Body of pancreas (tissue), 4 donors: ENCODE results near the gene PRMT5. TPM values are rescaled to one million over a fixed set of nuclear protein-coding genes. Genes with fewer than 3 reads are reported as not detected.

ENCODE experiments used
- ATAC-seq: fragments of 150-250 bp; one replicate; pipeline ENCODE4 v1.9.1; 2016
- DNase-seq, 4 donors: peaks; one replicate each; pipeline ENCODE4 v3.0.0-alpha.2; 2019
- H3K27ac ChIP-seq, 4 donors: fragments of 200-600 bp; sonication (generic); 1 replicate in 3 of 4; 2 replicates in 1 of 4; pipeline versions ENCODE4 v1.5.1 to v1.6.1; 2016 to 2019; ENCODE audit warnings: mild to moderate bottlenecking in 1 of 4, mixed read lengths in 1 of 4, moderate library complexity in 1 of 4
- H3K27me3 ChIP-seq, 2 donors: fragments of 200-600 bp; sonication (generic); one replicate each; pipeline ENCODE4 v1.6.0; 2016; ENCODE audit warnings: mild to moderate bottlenecking in 1 of 2
- H3K36me3 ChIP-seq, 2 donors: fragments of 200-600 bp; sonication (generic); replicated peaks in 1 of 2; 2 replicates each; pipeline ENCODE4 v1.5.1; 2016; ENCODE audit warnings: low read depth in 2 of 2; ENCODE audit not compliant: insufficient read depth in 1 of 2
- H3K4me1 ChIP-seq: fragments of 200-600 bp; sonication (generic); one replicate; pipeline ENCODE4 v1.6.0; 2016
- H3K4me3 ChIP-seq, 2 donors: fragments of 200-600 bp; sonication (generic); 1 replicate in 1 of 2; 2 replicates in 1 of 2; pipeline ENCODE4 v1.5.1; 2016 to 2019
- H3K9me3 ChIP-seq, 3 donors: fragments of 200-600 bp; sonication (generic); 1 replicate in 2 of 3; 2 replicates in 1 of 3; pipeline ENCODE4 v1.5.1; 2016
- POLR2A ChIP-seq, 3 donors: fragments of 450-650 bp; IDR thresholded peaks; one replicate each; pipeline ENCODE4 v1.6.1; 2016; ENCODE audit warnings: antibody characterized with exemption in 3 of 3, mild to moderate bottlenecking in 2 of 3
- WGBS, 2 donors: methylation state at CpG; one replicate each; pipeline ENCODE4 v1.1.5; 2017; 5-methylcytosine and 5-hydroxymethylcytosine counted together
- intact Hi-C: fragments of 100-400 bp; cut with DNase I; formaldehyde crosslinking; loops from one replicate; pipeline ENCODE4 v1.15.1; 2023
- total RNA-seq, 2 donors: library from RNA; depleted of rRNA; stranded (reverse); fragments of >200 nt; gene quantifications; one replicate each; pipeline ENCODE4 v1.1.0, GENCODE V29; 2016
- TF ChIP-seq, protein P1 (sequence below), 7 experiments: fragments of 450-650 bp in 4 of 7; fragments of 200-600 bp in 3 of 7; sonication (generic) in 3 of 7; IDR thresholded peaks; one replicate each; pipeline ENCODE4 v1.5.1; 2016 to 2019; ENCODE audit warnings: antibody characterized with exemption in 7 of 7

PRMT5 gene
- total RNA-seq, 2 donors from 2014 or later: 36.1 to 40.2 TPM

DNA sequence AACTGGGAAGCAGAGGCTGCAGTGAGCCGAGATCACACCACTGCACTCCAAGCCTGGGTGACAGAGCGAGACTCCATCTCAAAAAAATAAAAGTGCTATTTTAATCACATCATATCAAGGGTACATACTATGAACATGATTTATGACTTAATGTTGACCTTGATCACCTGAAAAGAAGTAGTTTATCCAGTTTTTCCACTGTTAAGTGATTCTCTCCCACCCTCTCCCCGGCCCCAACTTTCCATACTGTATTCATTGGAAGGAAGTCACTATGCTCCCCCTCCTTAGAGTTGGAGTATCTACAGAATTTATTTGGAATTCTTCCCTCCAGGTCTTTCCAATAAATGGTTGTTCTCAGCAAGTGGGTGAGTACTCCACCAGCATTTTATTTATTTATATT, 3.0 kb upstream of the PRMT5 start:
- Histone ChIP-seq H3K4me3 (no peak overlapping the region), H3K4me1 (peaks cover 53% of the 10 kb centered on the region), H3K9me3 (no peaks in the 10 kb centered on the region), H3K27me3 (no peaks in the 10 kb centered on the region), H3K36me3 (no peaks in the 10 kb centered on the region), H3K27ac (peak overlapping the region in 3 of 4 donors; percentile 83 to 93 (median 85))
- DNase-seq (peak in 2 of 4 donors; percentile 32 to 35), ATAC-seq (no peak)
- intact Hi-C loops: no loop called here
- 19 to 29% methylated on average over 3 of the region's 3 CpGs for WGBS, 2 donors
- TF ChIP-seq POLR2A (IDR thresholded peaks at IDR 0.05): no peak
- TF ChIP-seq, protein P1, sequence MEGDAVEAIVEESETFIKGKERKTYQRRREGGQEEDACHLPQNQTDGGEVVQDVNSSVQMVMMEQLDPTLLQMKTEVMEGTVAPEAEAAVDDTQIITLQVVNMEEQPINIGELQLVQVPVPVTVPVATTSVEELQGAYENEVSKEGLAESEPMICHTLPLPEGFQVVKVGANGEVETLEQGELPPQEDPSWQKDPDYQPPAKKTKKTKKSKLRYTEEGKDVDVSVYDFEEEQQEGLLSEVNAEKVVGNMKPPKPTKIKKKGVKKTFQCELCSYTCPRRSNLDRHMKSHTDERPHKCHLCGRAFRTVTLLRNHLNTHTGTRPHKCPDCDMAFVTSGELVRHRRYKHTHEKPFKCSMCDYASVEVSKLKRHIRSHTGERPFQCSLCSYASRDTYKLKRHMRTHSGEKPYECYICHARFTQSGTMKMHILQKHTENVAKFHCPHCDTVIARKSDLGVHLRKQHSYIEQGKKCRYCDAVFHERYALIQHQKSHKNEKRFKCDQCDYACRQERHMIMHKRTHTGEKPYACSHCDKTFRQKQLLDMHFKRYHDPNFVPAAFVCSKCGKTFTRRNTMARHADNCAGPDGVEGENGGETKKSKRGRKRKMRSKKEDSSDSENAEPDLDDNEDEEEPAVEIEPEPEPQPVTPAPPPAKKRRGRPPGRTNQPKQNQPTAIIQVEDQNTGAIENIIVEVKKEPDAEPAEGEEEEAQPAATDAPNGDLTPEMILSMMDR (IDR thresholded peaks at IDR 0.05): no peak

DNA sequence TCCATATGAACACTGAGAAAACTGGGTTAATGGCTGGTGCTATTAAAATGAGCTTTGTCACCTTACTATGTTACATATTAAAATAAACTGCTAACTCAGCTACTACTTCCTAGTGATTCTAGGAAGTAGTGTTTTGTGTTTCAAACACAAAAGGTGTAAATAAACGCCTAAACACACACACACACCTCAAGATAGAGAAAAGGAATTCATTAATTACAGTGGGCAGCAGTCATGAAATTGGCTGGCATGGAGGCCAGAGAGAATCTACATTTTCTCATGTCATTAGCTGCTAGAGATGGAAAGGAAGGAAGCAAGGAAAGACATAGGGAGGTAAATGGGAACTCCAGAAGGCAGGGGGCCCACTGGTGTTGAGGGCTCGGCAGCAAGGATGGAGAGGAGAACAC, 787 bp upstream of the PRMT5 start:
- intact Hi-C loops: no loop called here
- WGBS, 2 donors: 8 to 11% methylated on average over 2 of the region's 2 CpGs

DNA sequence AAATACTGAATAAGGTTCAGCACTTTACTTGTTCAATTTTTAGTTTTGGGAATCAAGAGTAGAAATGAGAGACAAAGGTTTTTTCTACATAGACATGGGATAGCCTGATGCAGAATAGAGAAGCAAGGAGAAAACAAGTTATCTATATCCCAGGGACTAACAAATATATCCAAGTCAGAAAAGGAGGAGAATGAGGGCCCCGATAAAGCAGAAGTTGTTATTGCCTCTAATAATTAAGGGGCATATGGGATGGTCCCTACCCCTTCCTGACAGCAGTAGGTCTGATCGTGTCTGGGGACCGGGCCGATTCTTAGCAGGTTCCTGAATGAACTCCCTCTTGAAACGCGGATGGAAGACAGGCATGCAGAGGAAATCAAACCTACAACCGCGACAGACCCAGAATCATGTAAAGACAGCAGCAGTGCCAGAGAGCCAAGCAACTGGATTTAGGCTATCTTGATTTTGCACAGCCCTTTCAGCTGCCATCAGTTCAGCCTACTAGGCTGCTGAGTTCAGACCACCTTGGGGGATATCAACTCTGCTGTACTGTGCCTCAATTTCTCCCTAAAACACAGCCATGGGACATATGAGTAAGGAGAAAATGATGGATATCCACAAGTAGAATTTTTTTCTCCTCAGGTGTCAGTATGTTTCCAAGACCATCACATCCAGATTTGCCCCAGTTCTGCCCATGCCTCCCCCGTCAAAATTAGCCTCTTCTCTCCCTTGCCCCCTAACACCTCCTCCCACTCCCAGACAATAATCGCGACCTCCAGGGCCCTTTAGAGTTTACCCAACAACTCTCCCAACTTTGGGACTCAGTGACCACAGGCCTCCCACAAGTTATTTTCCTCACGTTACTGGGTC, 706 bp downstream of the PRMT5 start:
- DNase-seq (no peak), ATAC-seq (no peak)
- TF ChIP-seq POLR2A (IDR thresholded peaks at IDR 0.05): no peak
- TF ChIP-seq, protein P1 (IDR thresholded peaks at IDR 0.05): no peak
- H3K4me3 ChIP-seq: peak overlapping the region; percentile 82 to 89
- peak overlapping the region; percentile 83 to 93 (median 86) for H3K27ac ChIP-seq
- H3K36me3 ChIP-seq: peaks cover 0 to 13% of the 10 kb centered on the region in 2 donors
- peaks cover 49% of the 10 kb centered on the region for H3K4me1 ChIP-seq
- intact Hi-C loops: no loop called here
- H3K9me3 ChIP-seq: no peaks in the 10 kb centered on the region
- H3K27me3 ChIP-seq: no peaks in the 10 kb centered on the region
- WGBS, 2 donors: 10 to 16% methylated on average over 12 of the region's 12 CpGs

More for the DNA sequence above, 787 bp upstream of the PRMT5 start:
- ATAC-seq (peak; percentile 13), DNase-seq (no peak)
- Histone ChIP-seq H3K4me1 (peaks cover 53% of the 10 kb centered on the region), H3K36me3 (no peaks in the 10 kb centered on the region), H3K9me3 (no peaks in the 10 kb centered on the region), H3K4me3 (no peak overlapping the region), H3K27me3 (no peaks in the 10 kb centered on the region), H3K27ac (peak overlapping the region; percentile 40 to 93 (median 84))
- no peak for TF ChIP-seq POLR2A (IDR thresholded peaks at IDR 0.05)
- TF ChIP-seq, protein P1 (IDR thresholded peaks at IDR 0.05): no peak

DNA sequence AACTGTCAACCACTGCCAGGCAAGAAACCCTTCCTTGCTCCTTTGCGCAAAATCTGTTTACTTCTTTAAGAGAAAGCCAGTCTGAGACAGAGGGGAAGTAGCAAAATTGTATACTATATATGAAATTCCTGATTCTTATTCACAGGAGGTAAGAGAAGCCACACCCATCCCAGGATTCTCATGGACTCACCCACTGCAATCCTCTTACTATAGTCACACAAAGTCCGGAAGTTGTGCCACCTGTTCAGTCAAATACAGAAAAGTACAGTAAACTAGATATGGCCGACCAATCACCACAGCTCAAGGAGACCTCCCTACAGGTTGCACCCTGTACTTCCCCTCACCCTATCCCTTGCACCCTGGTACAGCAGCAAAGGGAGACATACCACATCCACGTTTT, 2.9 kb downstream of the PRMT5 start:
- H3K36me3 ChIP-seq: peaks cover 0 to 24% of the 10 kb centered on the region in 2 donors
- no peak overlapping the region for H3K4me3 ChIP-seq
- H3K9me3 ChIP-seq: no peaks in the 10 kb centered on the region
- WGBS, 2 donors: 68 to 78% methylated on average over 4 of the region's 4 CpGs
- no peak for ATAC-seq
- intact Hi-C loops: no loop called here
- H3K27ac ChIP-seq: no peak overlapping the region
- no peaks in the 10 kb centered on the region for H3K27me3 ChIP-seq
- no peak for DNase-seq
- no peak for TF ChIP-seq POLR2A (IDR thresholded peaks at IDR 0.05)
- TF ChIP-seq, protein P1 (IDR thresholded peaks at IDR 0.05): no peak
- peaks cover 32% of the 10 kb centered on the region for H3K4me1 ChIP-seq
